ENCODE results near the gene ABCC4. TPM values are rescaled to one million over a fixed set of nuclear protein-coding genes. Genes with fewer than 3 reads are reported as not detected.
"Not testable (repeated sequence)": the region's sequence is repeated elsewhere in the genome, so short reads cannot be mapped to it uniquely, and the experiment has no call there.

The ABCC4 gene
- total and polyA plus RNA-seq, 9 of the 15 experiments (the other 6 are each of a cell fraction or from before 2014, with no cell fraction given), result 9.4 to 46.1 (median 25.4) TPM

DNA sequence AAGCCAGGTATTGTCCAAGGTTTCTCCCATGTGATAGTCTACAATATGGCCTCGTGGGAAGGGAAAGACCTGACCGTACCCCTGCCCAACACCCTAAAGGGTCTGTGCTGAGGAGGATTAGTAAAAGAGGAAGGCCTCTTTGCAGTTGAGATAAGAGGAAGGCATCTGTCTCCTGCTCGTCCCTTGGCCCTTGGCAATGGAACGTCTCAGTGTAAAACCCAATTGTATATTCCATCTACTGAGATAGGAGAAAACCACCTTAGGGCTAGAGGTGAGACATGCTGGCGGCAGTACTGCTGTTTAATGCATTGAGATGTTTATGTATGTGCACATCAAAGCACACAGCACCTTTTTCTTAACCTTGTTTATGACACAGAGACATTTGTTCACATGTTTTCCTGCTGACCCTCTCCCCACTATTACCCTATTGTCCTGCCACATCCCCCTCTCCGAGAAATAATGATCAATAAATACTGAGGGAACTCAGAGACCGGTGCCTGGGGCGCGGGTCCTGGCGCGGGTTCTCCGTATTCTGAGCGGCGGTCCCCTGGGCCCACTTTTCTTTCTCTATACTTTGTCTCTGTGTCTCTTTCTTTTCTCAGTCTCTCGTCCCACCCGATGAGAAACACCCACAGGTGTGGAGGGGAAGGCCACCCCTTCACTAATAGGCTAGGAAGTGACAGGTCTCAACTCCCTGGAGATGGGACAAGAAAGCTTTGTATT lies 32.7 kb downstream of the ABCC4 start:
- WGBS (ENCODE audit: insufficient coverage, low coverage, missing lambda C conversion rate), result 51% methylated on average over 10 of the region's 16 CpGs
- FAIRE-seq; POLR2A ChIA-PET; CTCF ChIA-PET (ENCODE audit: low intra/inter-chr PET ratio); H3K27me3 ChIP-seq (ENCODE audit: control insufficient read depth in 2 of 2, insufficient read depth in 2 of 2, low read length in 2 of 2); H3K9ac ChIP-seq (ENCODE audit: insufficient read depth in 1 of 2, low read depth in 2 of 2, low read length in 2 of 2); H3K4me3 ChIP-seq; H2AFZ ChIP-seq (ENCODE audit: low read depth, low read length); in situ Hi-C loops (cut with MboI); H3K9me3 ChIP-seq (replicated peaks; ENCODE audit: control insufficient read depth, insufficient read depth, low read depth, low read length); intact Hi-C loops (cut with micrococcal nuclease); BruUV-seq (replicated peaks); ATAC-seq; H4K20me1 ChIP-seq (replicated peaks; ENCODE audit: control insufficient read depth, insufficient read depth, low read length); H3K9me1 ChIP-seq (ENCODE audit: control insufficient read depth, insufficient read depth, low read length); DNase-seq (ENCODE audit: extremely low read depth in 1 of 4, low spot score in 3 of 4): not testable (repeated sequence)
- Histone ChIP-seq H3K36me3 (ENCODE audit: control insufficient read depth, insufficient read depth, low read length) (peaks cover 46% of the 10 kb centered on the region), H3K4me2 (ENCODE audit: insufficient read depth, low read length) (peak overlapping the region; percentile 11; the same call in 1 of the 2 replicates), H3K27ac (ENCODE audit: extremely low read depth, low read depth, low read length) (peak overlapping the region; percentile 63; the same call in 2 of the 3 replicates), H3K79me2 (ENCODE audit: control insufficient read depth, insufficient read depth, low read length) (peaks cover 79% of the 10 kb centered on the region), H3K4me1 (replicated peaks in 1 of 2; ENCODE audit: control insufficient read depth in 2 of 2, insufficient read depth in 2 of 2, low read length in 2 of 2) (peaks cover 16 to 48% of the 10 kb centered on the region in 2 experiments; a peak in 4 of 5 replicates)
- TF ChIP-seq, protein P1, sequence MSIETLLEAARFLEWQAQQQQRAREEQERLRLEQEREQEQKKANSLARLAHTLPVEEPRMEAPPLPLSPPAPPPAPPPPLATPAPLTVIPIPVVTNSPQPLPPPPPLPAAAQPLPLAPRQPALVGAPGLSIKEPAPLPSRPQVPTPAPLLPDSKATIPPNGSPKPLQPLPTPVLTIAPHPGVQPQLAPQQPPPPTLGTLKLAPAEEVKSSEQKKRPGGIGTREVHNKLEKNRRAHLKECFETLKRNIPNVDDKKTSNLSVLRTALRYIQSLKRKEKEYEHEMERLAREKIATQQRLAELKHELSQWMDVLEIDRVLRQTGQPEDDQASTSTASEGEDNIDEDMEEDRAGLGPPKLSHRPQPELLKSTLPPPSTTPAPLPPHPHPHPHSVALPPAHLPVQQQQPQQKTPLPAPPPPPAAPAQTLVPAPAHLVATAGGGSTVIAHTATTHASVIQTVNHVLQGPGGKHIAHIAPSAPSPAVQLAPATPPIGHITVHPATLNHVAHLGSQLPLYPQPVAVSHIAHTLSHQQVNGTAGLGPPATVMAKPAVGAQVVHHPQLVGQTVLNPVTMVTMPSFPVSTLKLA (conservative IDR thresholded peaks at IDR 0.05), result 0 out of 4 replicates have a peak, but pooled peaks of 1 of the 2 experiments have one; percentile 8
- TF ChIP-seq SPI1 (IDR thresholded peaks at IDR 0.05; ENCODE audit: borderline replicate concordance, low read depth, low read length) (peak; percentile 76; the same call in 1 of the 2 replicates), CBFA2T2 (conservative IDR thresholded peaks at IDR 0.05) (peak; percentile 28; the same call in 1 of the 2 replicates)
- TF ChIP-seq, protein P2, sequence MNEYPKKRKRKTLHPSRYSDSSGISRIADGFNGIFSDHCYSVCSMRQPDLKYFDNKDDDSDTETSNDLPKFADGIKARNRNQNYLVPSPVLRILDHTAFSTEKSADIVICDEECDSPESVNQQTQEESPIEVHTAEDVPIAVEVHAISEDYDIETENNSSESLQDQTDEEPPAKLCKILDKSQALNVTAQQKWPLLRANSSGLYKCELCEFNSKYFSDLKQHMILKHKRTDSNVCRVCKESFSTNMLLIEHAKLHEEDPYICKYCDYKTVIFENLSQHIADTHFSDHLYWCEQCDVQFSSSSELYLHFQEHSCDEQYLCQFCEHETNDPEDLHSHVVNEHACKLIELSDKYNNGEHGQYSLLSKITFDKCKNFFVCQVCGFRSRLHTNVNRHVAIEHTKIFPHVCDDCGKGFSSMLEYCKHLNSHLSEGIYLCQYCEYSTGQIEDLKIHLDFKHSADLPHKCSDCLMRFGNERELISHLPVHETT (CRISPR knock-in tag; conservative IDR thresholded peaks at IDR 0.05 in 1 of 2, IDR thresholded peaks at IDR 0.05 in 1 of 2), result 0 out of 4 replicates have a peak, but pooled peaks of 1 of the 2 experiments have one; percentile 42
- TF ChIP-seq, protein P3, sequence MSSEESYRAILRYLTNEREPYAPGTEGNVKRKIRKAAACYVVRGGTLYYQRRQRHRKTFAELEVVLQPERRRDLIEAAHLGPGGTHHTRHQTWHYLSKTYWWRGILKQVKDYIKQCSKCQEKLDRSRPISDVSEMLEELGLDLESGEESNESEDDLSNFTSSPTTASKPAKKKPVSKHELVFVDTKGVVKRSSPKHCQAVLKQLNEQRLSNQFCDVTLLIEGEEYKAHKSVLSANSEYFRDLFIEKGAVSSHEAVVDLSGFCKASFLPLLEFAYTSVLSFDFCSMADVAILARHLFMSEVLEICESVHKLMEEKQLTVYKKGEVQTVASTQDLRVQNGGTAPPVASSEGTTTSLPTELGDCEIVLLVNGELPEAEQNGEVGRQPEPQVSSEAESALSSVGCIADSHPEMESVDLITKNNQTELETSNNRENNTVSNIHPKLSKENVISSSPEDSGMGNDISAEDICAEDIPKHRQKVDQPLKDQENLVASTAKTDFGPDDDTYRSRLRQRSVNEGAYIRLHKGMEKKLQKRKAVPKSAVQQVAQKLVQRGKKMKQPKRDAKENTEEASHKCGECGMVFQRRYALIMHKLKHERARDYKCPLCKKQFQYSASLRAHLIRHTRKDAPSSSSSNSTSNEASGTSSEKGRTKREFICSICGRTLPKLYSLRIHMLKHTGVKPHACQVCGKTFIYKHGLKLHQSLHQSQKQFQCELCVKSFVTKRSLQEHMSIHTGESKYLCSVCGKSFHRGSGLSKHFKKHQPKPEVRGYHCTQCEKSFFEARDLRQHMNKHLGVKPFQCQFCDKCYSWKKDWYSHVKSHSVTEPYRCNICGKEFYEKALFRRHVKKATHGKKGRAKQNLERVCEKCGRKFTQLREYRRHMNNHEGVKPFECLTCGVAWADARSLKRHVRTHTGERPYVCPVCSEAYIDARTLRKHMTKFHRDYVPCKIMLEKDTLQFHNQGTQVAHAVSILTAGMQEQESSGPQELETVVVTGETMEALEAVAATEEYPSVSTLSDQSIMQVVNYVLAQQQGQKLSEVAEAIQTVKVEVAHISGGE (CRISPR knock-in tag; IDR thresholded peaks at IDR 0.05), result 0 out of 6 replicates have a peak, but pooled peaks of 1 of the 3 experiments have one; percentile 22

All from K562 (cell line).